Measurements from ENCODE around the gene PLD1.

The PLD1 gene

GRCh38 chr3:171797873-171798272, 12.4 kb downstream of the PLD1 start:
- no peak overlapping the region for H3K4me3 ChIP-seq (replicated peaks; ENCODE audit: low read depth, low read length)
- TF ChIP-seq, protein P1, sequence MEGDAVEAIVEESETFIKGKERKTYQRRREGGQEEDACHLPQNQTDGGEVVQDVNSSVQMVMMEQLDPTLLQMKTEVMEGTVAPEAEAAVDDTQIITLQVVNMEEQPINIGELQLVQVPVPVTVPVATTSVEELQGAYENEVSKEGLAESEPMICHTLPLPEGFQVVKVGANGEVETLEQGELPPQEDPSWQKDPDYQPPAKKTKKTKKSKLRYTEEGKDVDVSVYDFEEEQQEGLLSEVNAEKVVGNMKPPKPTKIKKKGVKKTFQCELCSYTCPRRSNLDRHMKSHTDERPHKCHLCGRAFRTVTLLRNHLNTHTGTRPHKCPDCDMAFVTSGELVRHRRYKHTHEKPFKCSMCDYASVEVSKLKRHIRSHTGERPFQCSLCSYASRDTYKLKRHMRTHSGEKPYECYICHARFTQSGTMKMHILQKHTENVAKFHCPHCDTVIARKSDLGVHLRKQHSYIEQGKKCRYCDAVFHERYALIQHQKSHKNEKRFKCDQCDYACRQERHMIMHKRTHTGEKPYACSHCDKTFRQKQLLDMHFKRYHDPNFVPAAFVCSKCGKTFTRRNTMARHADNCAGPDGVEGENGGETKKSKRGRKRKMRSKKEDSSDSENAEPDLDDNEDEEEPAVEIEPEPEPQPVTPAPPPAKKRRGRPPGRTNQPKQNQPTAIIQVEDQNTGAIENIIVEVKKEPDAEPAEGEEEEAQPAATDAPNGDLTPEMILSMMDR (IDR thresholded peaks at IDR 0.05; ENCODE audit: low read length, missing control alignments): no peak
- DNase-seq (ENCODE audit: low read depth): no peak

DNA sequence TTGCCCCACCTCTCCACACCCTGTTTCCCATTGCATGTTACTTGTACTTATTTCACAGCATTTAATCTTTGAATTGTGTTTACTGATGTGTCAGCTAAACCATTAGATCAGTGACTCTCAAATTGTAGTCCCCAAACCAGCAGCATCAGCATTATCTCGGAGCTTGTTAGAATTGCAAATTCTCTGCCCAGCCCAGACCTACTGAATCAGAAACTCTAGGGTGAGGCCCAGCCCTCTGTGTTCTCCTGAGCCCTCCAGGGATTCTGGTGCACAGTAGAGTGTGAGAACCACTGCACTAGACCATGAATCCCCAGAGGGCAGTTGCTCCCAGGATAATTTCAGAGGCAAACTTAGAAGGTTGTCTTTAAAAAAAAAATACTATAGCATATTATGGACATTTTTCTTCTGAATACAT, 13.0 kb downstream of the PLD1 start:
- H3K4me3 ChIP-seq (replicated peaks; ENCODE audit: low read depth, low read length): no peak overlapping the region
- no peak for DNase-seq (ENCODE audit: low read depth)
- TF ChIP-seq, protein P1 (IDR thresholded peaks at IDR 0.05; ENCODE audit: low read length, missing control alignments): no peak

- TF ChIP-seq, protein P1 (IDR thresholded peaks at IDR 0.05; ENCODE audit: low read length, missing control alignments): no peak
- no peak overlapping the region for H3K4me3 ChIP-seq (replicated peaks; ENCODE audit: low read depth, low read length)
- no peak for DNase-seq (ENCODE audit: low read depth)
Measured at GRCh38 chr3:171796625-171797264, 13.5 kb downstream of the PLD1 start.

GRCh38 chr3:171792531-171792930, 17.8 kb downstream of the PLD1 start:
- no peak overlapping the region for H3K4me3 ChIP-seq (replicated peaks; ENCODE audit: low read depth, low read length)
- no peak for DNase-seq (ENCODE audit: low read depth)
- TF ChIP-seq, protein P1 (IDR thresholded peaks at IDR 0.05; ENCODE audit: low read length, missing control alignments): no peak

GRCh38 chr3:171791692-171792076, 18.6 kb downstream of the PLD1 start:
- peak; percentile 94 for DNase-seq (ENCODE audit: low read depth)
- TF ChIP-seq, protein P1 (IDR thresholded peaks at IDR 0.05; ENCODE audit: low read length, missing control alignments): no peak

GRCh38 chr3:171790898-171791691, 19.2 kb downstream of the PLD1 start:
- TF ChIP-seq, protein P1 (IDR thresholded peaks at IDR 0.05; ENCODE audit: low read length, missing control alignments): no peak
- no peak overlapping the region for H3K4me3 ChIP-seq (replicated peaks; ENCODE audit: low read depth, low read length)
- DNase-seq (ENCODE audit: low read depth): peak; percentile 56

More at GRCh38 chr3:171791692-171792076, 18.6 kb downstream of the PLD1 start:
- H3K4me3 ChIP-seq (replicated peaks; ENCODE audit: low read depth, low read length): no peak overlapping the region

Data from fibroblast of pulmonary artery (primary cell).